ENCODE data around the gene FNDC7. TPM values are rescaled to one million over a fixed set of nuclear protein-coding genes. Genes with fewer than 3 reads are reported as not detected.

The FNDC7 gene
- total and polyA plus RNA-seq, 9 of the 15 experiments (the other 6 are each of a cell fraction or from before 2014, with no cell fraction given) = not detected

GRCh38 chr1:108758796-108759195 is 46.1 kb downstream of the FNDC7 start (continued):
- TF ChIP-seq RBM15 (IDR thresholded peaks at IDR 0.05; ENCODE audit: insufficient read depth, low read length) (no peak), SPI1 (IDR thresholded peaks at IDR 0.05; ENCODE audit: borderline replicate concordance, low read depth, low read length) (no peak)

GRCh38 chr1:108767115-108767514 is 54.4 kb downstream of the FNDC7 start:
- Histone ChIP-seq H3K4me3 (no peak overlapping the region), H3K79me2 (ENCODE audit: control insufficient read depth, insufficient read depth, low read length) (no peaks in the 10 kb centered on the region), H3K4me2 (ENCODE audit: insufficient read depth, low read length) (no peak overlapping the region), H2AFZ (ENCODE audit: low read depth, low read length) (no peak overlapping the region), H4K20me1 (replicated peaks; ENCODE audit: control insufficient read depth, insufficient read depth, low read length) (no peaks in the 10 kb centered on the region), H3K4me1 (replicated peaks in 1 of 2; ENCODE audit: control insufficient read depth in 2 of 2, insufficient read depth in 2 of 2, low read length in 2 of 2) (no peaks in the 10 kb centered on the region), H3K27ac (ENCODE audit: extremely low read depth, low read depth, low read length) (no peak overlapping the region), H3K9me3 (replicated peaks; ENCODE audit: control insufficient read depth, insufficient read depth, low read depth, low read length) (no peaks in the 10 kb centered on the region), H3K36me3 (ENCODE audit: control insufficient read depth, insufficient read depth, low read length) (peaks cover 21% of the 10 kb centered on the region; the same call in 2 of the 3 replicates), H3K9ac (ENCODE audit: insufficient read depth in 1 of 2, low read depth in 2 of 2, low read length in 2 of 2) (no peak overlapping the region), H3K27me3 (ENCODE audit: control insufficient read depth in 2 of 2, insufficient read depth in 2 of 2, low read length in 2 of 2) (no peaks in the 10 kb centered on the region), H3K9me1 (ENCODE audit: control insufficient read depth, insufficient read depth, low read length) (no peaks in the 10 kb centered on the region)
- POLR2A ChIA-PET = interaction anchor here (0.9 to 1.2 kb wide), 2 partner anchors 11 to 27 kb away, joined by 3 to 4 read pairs; no protein-coding TSS in a partner anchor
- WGBS (ENCODE audit: insufficient coverage, low coverage, missing lambda C conversion rate) = 48% methylated on average over 1 of the region's 1 CpG
- CTCF ChIA-PET (ENCODE audit: low intra/inter-chr PET ratio) = no interaction called here
- DNase-seq (ENCODE audit: extremely low read depth in 1 of 4, low spot score in 3 of 4) (no peak), ATAC-seq (no peak), FAIRE-seq (no peak)
- no TSS peak for BruUV-seq (replicated peaks)
- intact Hi-C loops (cut with micrococcal nuclease) = no loop called here
- in situ Hi-C loops (cut with MboI) = no loop called here
- TF ChIP-seq ZNF124 (CRISPR knock-in tag; IDR thresholded peaks at IDR 0.05) = no peak
- TF ChIP-seq TAF1 (IDR thresholded peaks at IDR 0.05; ENCODE audit: control insufficient read depth, extremely low read depth, insufficient read depth, low read length, severe bottlenecking) = no peak
- TF ChIP-seq TCF7 (IDR thresholded peaks at IDR 0.05; ENCODE audit: borderline replicate concordance) = no peak
- no peak for TF ChIP-seq GABPB2 (CRISPR knock-in tag; conservative IDR thresholded peaks at IDR 0.05)
- no peak for TF ChIP-seq HDAC2 (IDR thresholded peaks at IDR 0.05)
- TF ChIP-seq, protein P1, sequence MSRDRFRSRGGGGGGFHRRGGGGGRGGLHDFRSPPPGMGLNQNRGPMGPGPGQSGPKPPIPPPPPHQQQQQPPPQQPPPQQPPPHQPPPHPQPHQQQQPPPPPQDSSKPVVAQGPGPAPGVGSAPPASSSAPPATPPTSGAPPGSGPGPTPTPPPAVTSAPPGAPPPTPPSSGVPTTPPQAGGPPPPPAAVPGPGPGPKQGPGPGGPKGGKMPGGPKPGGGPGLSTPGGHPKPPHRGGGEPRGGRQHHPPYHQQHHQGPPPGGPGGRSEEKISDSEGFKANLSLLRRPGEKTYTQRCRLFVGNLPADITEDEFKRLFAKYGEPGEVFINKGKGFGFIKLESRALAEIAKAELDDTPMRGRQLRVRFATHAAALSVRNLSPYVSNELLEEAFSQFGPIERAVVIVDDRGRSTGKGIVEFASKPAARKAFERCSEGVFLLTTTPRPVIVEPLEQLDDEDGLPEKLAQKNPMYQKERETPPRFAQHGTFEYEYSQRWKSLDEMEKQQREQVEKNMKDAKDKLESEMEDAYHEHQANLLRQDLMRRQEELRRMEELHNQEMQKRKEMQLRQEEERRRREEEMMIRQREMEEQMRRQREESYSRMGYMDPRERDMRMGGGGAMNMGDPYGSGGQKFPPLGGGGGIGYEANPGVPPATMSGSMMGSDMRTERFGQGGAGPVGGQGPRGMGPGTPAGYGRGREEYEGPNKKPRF (IDR thresholded peaks at IDR 0.05; ENCODE audit: low read depth, low read length) = no peak
- TF ChIP-seq CBX1 (IDR thresholded peaks at IDR 0.05; ENCODE audit: low read depth) = no peak
- TF ChIP-seq HDGF (IDR thresholded peaks at IDR 0.05) = no peak
- TF ChIP-seq ZFX (CRISPR knock-in tag; IDR thresholded peaks at IDR 0.05) = no peak
- TF ChIP-seq ZBTB7A (IDR thresholded peaks at IDR 0.05; ENCODE audit: borderline replicate concordance, control insufficient read depth, low read depth, low read length) = no peak
- no peak for TF ChIP-seq FOXM1 (IDR thresholded peaks at IDR 0.05; ENCODE audit: low read depth)
- TF ChIP-seq FOXM1 (CRISPR knock-in tag; IDR thresholded peaks at IDR 0.05; ENCODE audit: low read depth) = no peak
- no peak for TF ChIP-seq THRB (CRISPR knock-in tag; conservative IDR thresholded peaks at IDR 0.05)
- TF ChIP-seq, protein P2, sequence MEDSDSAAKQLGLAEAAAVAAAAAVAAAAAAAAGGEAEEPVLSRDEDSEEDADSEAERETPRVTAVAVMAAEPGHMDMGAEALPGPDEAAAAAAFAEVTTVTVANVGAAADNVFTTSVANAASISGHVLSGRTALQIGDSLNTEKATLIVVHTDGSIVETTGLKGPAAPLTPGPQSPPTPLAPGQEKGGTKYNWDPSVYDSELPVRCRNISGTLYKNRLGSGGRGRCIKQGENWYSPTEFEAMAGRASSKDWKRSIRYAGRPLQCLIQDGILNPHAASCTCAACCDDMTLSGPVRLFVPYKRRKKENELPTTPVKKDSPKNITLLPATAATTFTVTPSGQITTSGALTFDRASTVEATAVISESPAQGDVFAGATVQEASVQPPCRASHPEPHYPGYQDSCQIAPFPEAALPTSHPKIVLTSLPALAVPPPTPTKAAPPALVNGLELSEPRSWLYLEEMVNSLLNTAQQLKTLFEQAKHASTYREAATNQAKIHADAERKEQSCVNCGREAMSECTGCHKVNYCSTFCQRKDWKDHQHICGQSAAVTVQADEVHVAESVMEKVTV (CRISPR knock-in tag; IDR thresholded peaks at IDR 0.05) = no peak
- no peak for TF ChIP-seq KAT7 (CRISPR knock-in tag; IDR thresholded peaks at IDR 0.05; ENCODE audit: borderline replicate concordance)
